HCT116 (cell line): ENCODE data around the gene TIPRL. TPM values are rescaled to one million over a fixed set of nuclear protein-coding genes. Genes with fewer than 3 reads are reported as not detected.

Experiments
- ZNF274 ChIP-seq: fragments of 200-500 bp; sonication (Bioruptor generic); IDR thresholded peaks from 2 replicates; pipeline ENCODE4 v1.6.1; 2014; ENCODE audit warnings: mild to moderate bottlenecking, low read depth, low read length, inconsistent platforms
- total RNA-seq: library from RNA; stranded (reverse); gene quantifications from one replicate; pipeline ENCODE4 v1.2.1, GENCODE V29; 2021; ENCODE audit not compliant: unreplicated experiment

TIPRL gene
- total RNA-seq, 1 experiment from 2014 or later, result 36.4 TPM

- no peak for TF ChIP-seq ZNF274
Observed at GRCh38 chr1:168246506-168246905, 67.7 kb downstream of the TIPRL start (continued).

Other genes starting within 250 kb of the TIPRL start
- 34.2 TPM for gene DCAF6, start 242.3 kb upstream of the TIPRL start, total RNA-seq
- 49.9 TPM for gene MPC2, start 241.9 kb upstream of the TIPRL start, total RNA-seq
- gene GPR161, start 42.0 kb upstream of the TIPRL start, total RNA-seq, result 13.7 TPM
- 57.5 TPM for gene SFT2D2, start 47.0 kb downstream of the TIPRL start, total RNA-seq
- gene TBX19, start 101.9 kb downstream of the TIPRL start, total RNA-seq, result 3.0 TPM